Body of pancreas (tissue), 4 donors: Measurements from ENCODE around the gene CIAO2A. TPM values are rescaled to one million over a fixed set of nuclear protein-coding genes. Genes with fewer than 3 reads are reported as not detected.

Source experiments
- ATAC-seq: fragments of 150-250 bp; one replicate; pipeline ENCODE4 v1.9.1; 2016
- DNase-seq, 4 donors: peaks; one replicate each; pipeline ENCODE4 v3.0.0-alpha.2; 2019
- H3K27ac ChIP-seq, 4 donors: fragments of 200-600 bp; sonication (generic); 1 replicate in 3 of 4; 2 replicates in 1 of 4; pipeline versions ENCODE4 v1.5.1 to v1.6.1; 2016 to 2019; ENCODE audit warnings: mild to moderate bottlenecking in 1 of 4, mixed read lengths in 1 of 4, moderate library complexity in 1 of 4
- H3K27me3 ChIP-seq, 2 donors: fragments of 200-600 bp; sonication (generic); one replicate each; pipeline ENCODE4 v1.6.0; 2016; ENCODE audit warnings: mild to moderate bottlenecking in 1 of 2
- H3K36me3 ChIP-seq, 2 donors: fragments of 200-600 bp; sonication (generic); replicated peaks in 1 of 2; 2 replicates each; pipeline ENCODE4 v1.5.1; 2016; ENCODE audit warnings: low read depth in 2 of 2; ENCODE audit not compliant: insufficient read depth in 1 of 2
- H3K4me1 ChIP-seq: fragments of 200-600 bp; sonication (generic); one replicate; pipeline ENCODE4 v1.6.0; 2016
- H3K4me3 ChIP-seq, 2 donors: fragments of 200-600 bp; sonication (generic); 1 replicate in 1 of 2; 2 replicates in 1 of 2; pipeline ENCODE4 v1.5.1; 2016 to 2019
- H3K9me3 ChIP-seq, 3 donors: fragments of 200-600 bp; sonication (generic); 1 replicate in 2 of 3; 2 replicates in 1 of 3; pipeline ENCODE4 v1.5.1; 2016
- POLR2A ChIP-seq, 3 donors: fragments of 450-650 bp; IDR thresholded peaks; one replicate each; pipeline ENCODE4 v1.6.1; 2016; ENCODE audit warnings: antibody characterized with exemption in 3 of 3, mild to moderate bottlenecking in 2 of 3
- WGBS, 2 donors: methylation state at CpG; one replicate each; pipeline ENCODE4 v1.1.5; 2017; 5-methylcytosine and 5-hydroxymethylcytosine counted together
- intact Hi-C: fragments of 100-400 bp; cut with DNase I; formaldehyde crosslinking; loops from one replicate; pipeline ENCODE4 v1.15.1; 2023
- total RNA-seq, 2 donors: library from RNA; depleted of rRNA; stranded (reverse); fragments of >200 nt; gene quantifications; one replicate each; pipeline ENCODE4 v1.1.0, GENCODE V29; 2016
- TF ChIP-seq, protein P1 (sequence below), 7 experiments: fragments of 450-650 bp in 4 of 7; fragments of 200-600 bp in 3 of 7; sonication (generic) in 3 of 7; IDR thresholded peaks; one replicate each; pipeline ENCODE4 v1.5.1; 2016 to 2019; ENCODE audit warnings: antibody characterized with exemption in 7 of 7

The CIAO2A gene
- total RNA-seq, 2 donors from 2014 or later = 48.1 to 57.1 TPM

DNA sequence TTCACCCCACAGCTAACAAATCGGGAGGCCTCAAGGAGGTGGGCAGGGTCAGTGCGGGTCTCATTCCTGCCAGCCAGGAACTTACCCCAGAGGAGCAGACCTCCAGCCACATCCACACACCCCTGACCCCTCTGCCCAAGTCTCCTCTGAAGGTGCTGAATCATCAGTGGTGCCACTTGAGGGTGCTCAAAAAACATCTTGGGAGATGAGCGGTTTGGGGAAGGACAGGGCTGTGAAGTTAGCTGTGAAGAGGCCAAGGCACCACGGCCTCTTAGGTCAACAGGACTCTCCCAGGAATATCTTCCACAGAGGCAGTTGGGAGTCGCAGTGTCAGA lies 48.6 kb downstream of the CIAO2A start:
- intact Hi-C loops = loop anchor here (5.0 kb wide), 1 partner anchor 98 kb away; no protein-coding TSS in a partner anchor
- ATAC-seq (no peak), DNase-seq (no peak)
- Histone ChIP-seq H3K4me1 (peaks cover 22% of the 10 kb centered on the region), H3K36me3 (no peaks in the 10 kb centered on the region), H3K4me3 (no peak overlapping the region), H3K27ac (no peak overlapping the region), H3K27me3 (no peaks in the 10 kb centered on the region), H3K9me3 (no peaks in the 10 kb centered on the region)
- no peak for TF ChIP-seq POLR2A (IDR thresholded peaks at IDR 0.05)
- TF ChIP-seq, protein P1, sequence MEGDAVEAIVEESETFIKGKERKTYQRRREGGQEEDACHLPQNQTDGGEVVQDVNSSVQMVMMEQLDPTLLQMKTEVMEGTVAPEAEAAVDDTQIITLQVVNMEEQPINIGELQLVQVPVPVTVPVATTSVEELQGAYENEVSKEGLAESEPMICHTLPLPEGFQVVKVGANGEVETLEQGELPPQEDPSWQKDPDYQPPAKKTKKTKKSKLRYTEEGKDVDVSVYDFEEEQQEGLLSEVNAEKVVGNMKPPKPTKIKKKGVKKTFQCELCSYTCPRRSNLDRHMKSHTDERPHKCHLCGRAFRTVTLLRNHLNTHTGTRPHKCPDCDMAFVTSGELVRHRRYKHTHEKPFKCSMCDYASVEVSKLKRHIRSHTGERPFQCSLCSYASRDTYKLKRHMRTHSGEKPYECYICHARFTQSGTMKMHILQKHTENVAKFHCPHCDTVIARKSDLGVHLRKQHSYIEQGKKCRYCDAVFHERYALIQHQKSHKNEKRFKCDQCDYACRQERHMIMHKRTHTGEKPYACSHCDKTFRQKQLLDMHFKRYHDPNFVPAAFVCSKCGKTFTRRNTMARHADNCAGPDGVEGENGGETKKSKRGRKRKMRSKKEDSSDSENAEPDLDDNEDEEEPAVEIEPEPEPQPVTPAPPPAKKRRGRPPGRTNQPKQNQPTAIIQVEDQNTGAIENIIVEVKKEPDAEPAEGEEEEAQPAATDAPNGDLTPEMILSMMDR (IDR thresholded peaks at IDR 0.05) = no peak
- 71 to 75% methylated on average over 5 of the region's 5 CpGs for WGBS, 2 donors

DNA sequence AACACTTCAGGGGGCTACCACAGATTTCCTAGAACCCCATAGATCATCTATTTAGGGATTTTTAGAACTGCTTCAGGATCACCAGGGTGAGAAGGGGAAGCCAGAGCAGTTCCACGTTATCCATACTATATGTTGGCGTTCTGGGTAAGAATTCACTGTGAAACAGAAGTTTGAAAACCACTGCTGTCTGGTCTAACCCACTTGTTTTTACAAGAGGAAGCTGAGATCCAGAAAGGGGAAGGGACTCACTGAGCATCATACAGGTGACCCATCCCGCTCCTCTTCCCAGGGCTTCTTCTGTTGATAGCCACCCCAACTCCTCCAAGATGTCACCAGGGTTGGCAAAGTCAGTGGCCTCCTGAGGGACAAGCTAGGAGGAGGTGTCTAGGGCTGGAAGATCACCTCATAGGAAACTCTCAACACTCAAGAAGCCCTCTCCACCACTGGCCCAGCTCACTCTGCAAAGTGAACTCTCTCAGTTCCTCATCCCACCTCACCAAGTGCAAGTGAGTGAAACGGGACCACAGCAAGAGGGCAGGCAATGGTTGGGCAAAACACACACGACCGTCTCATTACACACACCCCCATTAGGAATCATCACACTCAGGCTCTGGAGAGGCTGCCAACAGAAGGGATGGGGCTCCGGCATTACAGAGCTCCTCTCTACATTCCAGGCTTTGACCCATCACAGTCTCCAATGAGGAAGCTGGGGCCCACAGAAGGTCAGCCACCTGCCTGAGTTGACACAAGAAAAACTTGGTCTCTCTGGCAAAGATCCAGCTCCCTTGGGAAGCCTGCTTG lies 49.1 kb downstream of the CIAO2A start:
- WGBS, 2 donors = 90 to 91% methylated on average over 6 to 7 of the region's 7 CpGs
- DNase-seq (peak in 2 of 4 donors; percentile 25 to 28), ATAC-seq (no peak)
- Histone ChIP-seq H3K27me3 (no peaks in the 10 kb centered on the region), H3K36me3 (no peaks in the 10 kb centered on the region), H3K9me3 (no peaks in the 10 kb centered on the region), H3K4me3 (no peak overlapping the region), H3K4me1 (peaks cover 22% of the 10 kb centered on the region), H3K27ac (no peak overlapping the region)
- TF ChIP-seq, protein P1 (IDR thresholded peaks at IDR 0.05) = no peak
- TF ChIP-seq POLR2A (IDR thresholded peaks at IDR 0.05) = no peak
- intact Hi-C loops = loop anchor here (5.0 kb wide), 1 partner anchor 97 kb away; no protein-coding TSS in a partner anchor

DNA sequence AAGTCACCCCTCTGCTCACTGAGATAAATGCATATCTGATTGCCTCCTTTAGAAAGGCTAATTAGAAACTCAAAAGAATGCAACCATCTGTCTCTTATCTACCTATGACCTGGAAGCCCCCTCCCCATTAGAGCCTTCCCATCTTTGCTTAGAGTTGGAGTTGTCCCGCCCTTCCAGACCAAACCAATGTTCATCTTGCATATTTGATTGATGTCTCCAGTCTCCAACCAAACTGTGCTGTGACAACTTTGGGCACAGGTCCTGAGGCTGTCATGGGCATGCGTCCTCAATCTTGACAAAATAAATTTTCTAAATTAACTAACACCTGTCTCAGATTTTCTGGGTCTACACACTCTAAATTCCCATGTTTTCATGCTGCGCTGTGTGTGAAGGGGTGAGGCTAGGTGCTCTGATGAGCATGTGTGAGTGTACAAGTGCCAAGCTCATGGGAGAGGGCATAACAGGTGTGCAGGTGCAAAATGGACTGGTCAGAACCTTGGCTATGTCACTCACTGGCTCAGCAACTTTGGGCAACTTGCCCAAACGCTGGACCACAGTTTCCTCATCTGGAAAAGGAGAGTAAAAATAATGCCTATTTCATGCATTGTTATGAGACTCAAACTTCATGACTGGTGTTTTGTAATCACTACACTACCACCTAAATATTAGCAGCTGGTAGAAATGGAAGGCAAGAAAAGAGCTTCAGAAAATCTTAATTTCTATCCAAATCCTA lies 54.6 kb downstream of the CIAO2A start:
- DNase-seq = no peak
- intact Hi-C loops = no loop called here
- no peak overlapping the region for H3K27ac ChIP-seq
- no peaks in the 10 kb centered on the region for H3K36me3 ChIP-seq
- H3K9me3 ChIP-seq = no peaks in the 10 kb centered on the region
- ATAC-seq = no peak
- no peaks in the 10 kb centered on the region for H3K27me3 ChIP-seq
- WGBS, 2 donors = 87 to 89% methylated on average over 4 of the region's 4 CpGs
- no peaks in the 10 kb centered on the region for H3K4me1 ChIP-seq
- TF ChIP-seq, protein P1 (IDR thresholded peaks at IDR 0.05) = no peak
- no peak for TF ChIP-seq POLR2A (IDR thresholded peaks at IDR 0.05)
- no peak overlapping the region for H3K4me3 ChIP-seq

DNA sequence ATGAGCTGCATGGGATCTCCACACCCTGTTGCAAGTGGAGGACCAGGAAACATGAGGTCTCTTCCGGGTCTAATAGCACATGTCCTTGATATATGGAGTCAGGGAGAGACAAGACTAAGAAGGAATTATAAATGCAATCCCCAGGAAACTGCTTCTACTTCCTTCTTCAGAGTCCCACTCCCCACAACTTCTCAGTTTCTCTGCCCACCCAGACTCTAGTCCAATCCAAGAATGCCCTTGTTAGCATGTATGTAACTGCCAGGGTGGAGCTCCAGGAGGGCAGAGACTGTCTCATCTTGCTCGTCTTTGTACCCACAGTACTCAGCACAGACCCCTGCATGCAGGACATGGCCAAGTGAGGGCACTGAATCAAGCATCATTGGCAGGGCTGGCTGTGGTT lies 55.7 kb downstream of the CIAO2A start:
- ATAC-seq (no peak), DNase-seq (no peak)
- intact Hi-C loops = no loop called here
- Histone ChIP-seq H3K27me3 (no peaks in the 10 kb centered on the region), H3K4me3 (no peak overlapping the region), H3K36me3 (no peaks in the 10 kb centered on the region), H3K27ac (no peak overlapping the region), H3K4me1 (no peaks in the 10 kb centered on the region), H3K9me3 (no peaks in the 10 kb centered on the region)
- WGBS, 2 donors = 35 to 38% methylated on average over 2 of the region's 2 CpGs
- no peak for TF ChIP-seq POLR2A (IDR thresholded peaks at IDR 0.05)
- TF ChIP-seq, protein P1 (IDR thresholded peaks at IDR 0.05) = no peak
